Thoracic aorta (tissue), 2 donors: ENCODE data around the gene MBD6. TPM values are rescaled to one million over a fixed set of nuclear protein-coding genes. Genes with fewer than 3 reads are reported as not detected.

Experiments used
- ATAC-seq: fragments of 150-250 bp; one replicate; pipeline ENCODE4 v1.8.0; 2017; ENCODE audit warnings: low read depth; ENCODE audit not compliant: insufficient number of reproducible peaks, low FRiP score
- DNase-seq: peaks from one replicate; pipeline ENCODE4 v3.0.0-alpha.2; 2020; ENCODE audit warnings: low spot score
- H3K27ac ChIP-seq, 2 donors: fragments of 200-600 bp; sonication (generic); 1 replicate in 1 of 2; 2 replicates in 1 of 2; pipeline ENCODE4 v1.5.1; 2016; ENCODE audit warnings: mild to moderate bottlenecking in 2 of 2, moderate library complexity in 2 of 2
- H3K27me3 ChIP-seq: fragments of 200-600 bp; sonication (generic); replicated peaks from 2 replicates; pipeline ENCODE4 v1.6.0; 2016; ENCODE audit warnings: mild to moderate bottlenecking; ENCODE audit not compliant: insufficient read depth
- H3K36me3 ChIP-seq: fragments of 200-600 bp; sonication (generic); one replicate; pipeline ENCODE4 v1.5.1; 2016
- H3K4me1 ChIP-seq, 2 donors: fragments of 200-600 bp; sonication (generic); 1 replicate in 1 of 2; 2 replicates in 1 of 2; pipeline versions ENCODE4 v1.5.1 to v1.6.0; 2016; ENCODE audit warnings: low read depth in 2 of 2, mild to moderate bottlenecking in 1 of 2; ENCODE audit not compliant: control insufficient read depth in 1 of 2
- H3K4me3 ChIP-seq: fragments of 200-600 bp; sonication (generic); 2 replicates; pipeline ENCODE4 v1.5.1; 2016; ENCODE audit warnings: mild to moderate bottlenecking
- H3K9me3 ChIP-seq: fragments of 200-600 bp; sonication (generic); 2 replicates; pipeline ENCODE4 v1.5.1; 2016
- CTCF ChIP-seq: fragments of 200-600 bp; sonication (generic); IDR thresholded peaks from one replicate; pipeline ENCODE4 v1.5.1; 2019; ENCODE audit warnings: antibody characterized with exemption
- total RNA-seq, 2 donors: library from RNA; depleted of rRNA; stranded (reverse); fragments of >200 nt; gene quantifications; one replicate each; pipeline versions ENCODE4 v1.1.0 to v1.2.3, GENCODE V29; 2016

MBD6 gene
- total RNA-seq, 2 donors from 2014 or later: 39.2 to 54.3 TPM

GRCh38 chr12:57521525-57522010, 1.1 kb upstream of the MBD6 start:
- H3K4me3 ChIP-seq: peak overlapping the region; percentile 90
- ATAC-seq (no peak), DNase-seq (no peak)

GRCh38 chr12:57522887-57523705, 472 bp downstream of the MBD6 start:
- H3K4me1 ChIP-seq: peaks cover 35 to 55% of the 10 kb centered on the region in 2 donors
- peak; percentile 17 for DNase-seq
- no peak for TF ChIP-seq CTCF
- H3K27me3 ChIP-seq: no peaks in the 10 kb centered on the region
- H3K4me3 ChIP-seq: peak overlapping the region; percentile 90
- no peak for ATAC-seq
- peaks cover 35% of the 10 kb centered on the region for H3K36me3 ChIP-seq
- peak overlapping the region; percentile 89 to 99 for H3K27ac ChIP-seq
- H3K9me3 ChIP-seq: no peaks in the 10 kb centered on the region

More at GRCh38 chr12:57521525-57522010, 1.1 kb upstream of the MBD6 start:
- no peak for TF ChIP-seq CTCF
- Histone ChIP-seq H3K9me3 (no peaks in the 10 kb centered on the region), H3K27me3 (no peaks in the 10 kb centered on the region), H3K27ac (peak overlapping the region; percentile 96 to 99), H3K4me1 (peaks cover 43 to 66% of the 10 kb centered on the region in 2 donors), H3K36me3 (peaks cover 29% of the 10 kb centered on the region)

- no peaks in the 10 kb centered on the region for H3K27me3 ChIP-seq
Observed at GRCh38 chr12:57523706-57524614, 1.3 kb downstream of the MBD6 start.

GRCh38 chr12:57524814-57525614, 2.4 kb downstream of the MBD6 start:
- DNase-seq (no peak), ATAC-seq (no peak)
- peak overlapping the region; percentile 8 for H3K4me3 ChIP-seq
- no peak overlapping the region for H3K27ac ChIP-seq
- no peak for TF ChIP-seq CTCF
- no peaks in the 10 kb centered on the region for H3K9me3 ChIP-seq
- H3K36me3 ChIP-seq: peaks cover 51% of the 10 kb centered on the region
- peaks cover 21 to 41% of the 10 kb centered on the region in 2 donors for H3K4me1 ChIP-seq
- no peaks in the 10 kb centered on the region for H3K27me3 ChIP-seq

More at GRCh38 chr12:57523706-57524614, 1.3 kb downstream of the MBD6 start:
- peak overlapping the region; percentile 90 for H3K4me3 ChIP-seq
- H3K4me1 ChIP-seq: peaks cover 26 to 46% of the 10 kb centered on the region in 2 donors
- ATAC-seq (no peak), DNase-seq (no peak)
- H3K9me3 ChIP-seq: no peaks in the 10 kb centered on the region
- no peak for TF ChIP-seq CTCF
- peak overlapping the region; percentile 14 to 99 for H3K27ac ChIP-seq
- H3K36me3 ChIP-seq: peaks cover 43% of the 10 kb centered on the region
